HG03280 (cell line): ENCODE measurements around the gene SPHK1.
"Not testable (repeated sequence)": the region's sequence is repeated elsewhere in the genome, so short reads cannot be mapped to it uniquely, and the experiment has no call there.

Experiments
- ATAC-seq: cut with Tn5 transposase; IDR thresholded peaks from one replicate; pipeline ENCODE4 v1.9.1; 2021; ENCODE audit warnings: mild to moderate bottlenecking, moderate library complexity; ENCODE audit not compliant: unreplicated experiment

SPHK1 gene, protein sequence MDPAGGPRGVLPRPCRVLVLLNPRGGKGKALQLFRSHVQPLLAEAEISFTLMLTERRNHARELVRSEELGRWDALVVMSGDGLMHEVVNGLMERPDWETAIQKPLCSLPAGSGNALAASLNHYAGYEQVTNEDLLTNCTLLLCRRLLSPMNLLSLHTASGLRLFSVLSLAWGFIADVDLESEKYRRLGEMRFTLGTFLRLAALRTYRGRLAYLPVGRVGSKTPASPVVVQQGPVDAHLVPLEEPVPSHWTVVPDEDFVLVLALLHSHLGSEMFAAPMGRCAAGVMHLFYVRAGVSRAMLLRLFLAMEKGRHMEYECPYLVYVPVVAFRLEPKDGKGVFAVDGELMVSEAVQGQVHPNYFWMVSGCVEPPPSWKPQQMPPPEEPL

GRCh38 chr17:76384222-76384986 is at the start of gene SPHK1:
TSS of gene SPHK1 (plus strand) at chr17:76384609. CDS start at chr17:76385645, 1,036 bp downstream.
- peak; percentile 67 for ATAC-seq

- ATAC-seq, result no peak
Measured at GRCh38 chr17:76335716-76336381, 48.6 kb upstream of the SPHK1 start.

DNA sequence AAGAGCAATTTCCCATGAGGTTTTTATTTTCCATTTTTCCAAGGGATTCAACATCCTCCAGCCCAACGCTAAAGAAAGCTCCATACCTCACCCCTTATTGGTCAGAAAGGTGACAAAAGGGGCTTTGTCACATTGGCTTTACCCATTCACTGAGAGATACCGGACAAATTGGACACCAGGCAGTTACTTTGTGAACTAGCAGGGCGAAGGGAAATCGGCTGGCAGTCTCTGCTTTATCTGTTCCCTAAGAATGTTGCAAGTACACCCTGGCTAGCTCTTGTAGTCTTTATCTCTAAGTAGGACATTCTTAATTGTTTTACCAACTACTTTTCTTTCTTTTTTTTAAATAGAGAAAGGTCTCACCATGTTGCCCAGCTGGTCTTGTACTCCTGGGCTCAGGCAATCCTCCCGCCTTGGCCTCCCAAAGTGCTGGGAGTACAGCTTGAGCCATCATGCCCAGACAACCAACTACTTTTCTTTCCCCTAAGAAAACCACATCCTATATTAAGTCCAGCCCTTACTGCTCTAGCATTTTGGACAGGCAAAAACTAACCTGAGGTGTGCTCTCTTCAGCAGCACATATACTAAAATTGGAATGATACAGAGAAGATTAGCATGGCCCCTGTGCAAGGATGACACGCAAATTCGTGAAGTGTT is 47.5 kb upstream of the SPHK1 start:
- no peak for ATAC-seq

GRCh38 chr17:76337413-76337777 is 47.0 kb upstream of the SPHK1 start:
- no peak for ATAC-seq

- ATAC-seq, result no peak
Measured at GRCh38 chr17:76341301-76341700, 43.1 kb upstream of the SPHK1 start.

- no peak for ATAC-seq
Measured at GRCh38 chr17:76343106-76343505, 41.3 kb upstream of the SPHK1 start.

DNA sequence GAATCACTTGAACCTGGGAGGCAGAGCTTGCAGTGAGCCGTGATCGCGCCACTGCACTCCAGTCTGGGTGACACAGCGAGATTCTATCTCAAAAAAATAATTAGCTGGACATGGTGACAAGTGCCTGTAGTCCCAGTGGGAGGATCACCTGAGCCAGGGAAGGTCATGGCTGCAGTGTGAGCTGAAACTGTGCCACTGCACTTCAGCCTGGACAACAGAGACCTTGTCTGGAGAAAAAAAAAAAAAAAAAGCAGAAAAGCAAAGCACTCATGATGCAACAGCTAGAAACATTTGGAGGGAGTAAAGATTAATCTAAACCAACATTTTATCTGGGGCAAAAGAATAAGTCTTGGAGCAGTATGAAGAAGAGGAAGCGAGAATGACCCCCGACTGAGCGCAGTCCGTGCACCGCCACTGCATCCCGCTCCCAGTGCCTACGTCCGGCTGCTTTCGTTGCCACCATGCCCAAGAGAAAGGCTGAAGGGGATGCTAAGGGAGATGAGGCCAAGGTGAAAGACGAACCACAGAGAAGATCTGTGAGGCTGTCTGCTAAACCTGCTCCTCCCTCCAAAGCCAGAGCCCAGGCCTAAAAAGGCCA is 38.9 kb upstream of the SPHK1 start:
- ATAC-seq, result no peak

DNA sequence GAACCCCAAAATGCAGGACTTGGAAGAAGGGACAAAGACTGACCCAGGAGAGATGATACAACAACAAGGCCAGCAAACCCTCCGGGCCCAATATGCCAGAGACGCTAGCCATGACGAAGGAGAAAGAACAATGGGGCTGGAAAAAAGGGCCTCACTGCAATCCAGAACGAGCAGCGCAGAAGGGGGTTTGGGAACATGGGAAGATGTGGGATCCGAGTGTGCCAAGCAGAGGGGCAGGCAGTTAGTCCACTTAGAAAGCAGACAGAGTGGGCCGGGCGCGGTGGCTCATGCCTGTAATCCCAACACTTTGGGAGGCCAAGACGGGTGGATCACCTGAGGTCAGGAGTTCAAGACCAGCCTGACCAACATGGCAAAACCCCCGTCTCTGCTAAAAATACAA is 37.5 kb upstream of the SPHK1 start:
- not testable (repeated sequence) for ATAC-seq

DNA sequence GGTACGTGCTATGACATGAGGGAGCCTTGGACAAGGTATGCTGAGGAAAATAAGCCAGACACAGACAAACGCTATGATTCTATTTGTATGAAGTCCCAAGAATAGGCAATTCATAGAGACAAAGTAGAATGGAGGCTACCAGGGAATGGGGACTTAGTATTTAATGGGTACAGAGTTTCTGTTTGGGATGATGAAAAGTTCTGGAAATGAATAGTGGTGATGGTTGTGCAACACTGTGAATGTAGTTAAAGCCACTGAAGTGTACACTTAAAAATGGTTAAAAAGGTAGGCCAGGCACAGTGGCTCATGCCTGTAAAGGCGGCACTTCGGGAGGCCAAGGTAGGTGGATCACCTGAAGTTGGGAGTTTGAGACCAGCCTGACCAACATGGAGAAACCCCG is 33.9 kb upstream of the SPHK1 start:
- ATAC-seq, result no peak

DNA sequence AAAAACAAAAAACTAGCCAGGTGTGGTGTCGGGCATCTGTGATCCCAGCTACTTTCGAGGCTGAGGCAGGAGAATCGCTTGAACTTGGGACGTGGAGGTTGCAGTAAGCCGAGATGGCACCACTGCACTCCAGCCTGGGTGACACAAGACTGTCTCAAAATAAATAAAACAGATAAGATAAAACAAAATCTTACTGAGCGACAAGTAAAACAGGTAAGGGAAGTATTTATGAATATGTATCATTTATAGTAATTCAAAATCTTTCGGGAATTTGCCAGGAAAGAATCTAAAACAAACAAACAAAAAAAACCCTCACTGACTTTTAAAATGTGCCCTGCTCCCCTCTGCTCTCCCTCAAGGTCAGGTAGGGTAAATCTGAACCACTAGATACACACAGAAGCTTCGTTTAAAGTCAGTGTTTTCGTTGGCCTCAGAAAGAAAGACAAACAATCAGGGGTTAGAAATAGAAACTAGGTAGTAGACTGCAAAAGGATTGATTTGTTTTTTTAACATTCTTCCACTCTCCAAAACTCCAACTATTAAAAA is 32.8 kb upstream of the SPHK1 start:
- ATAC-seq, result no peak

GRCh38 chr17:76353004-76353598 is 31.3 kb upstream of the SPHK1 start:
- ATAC-seq, result peak; percentile 4

DNA sequence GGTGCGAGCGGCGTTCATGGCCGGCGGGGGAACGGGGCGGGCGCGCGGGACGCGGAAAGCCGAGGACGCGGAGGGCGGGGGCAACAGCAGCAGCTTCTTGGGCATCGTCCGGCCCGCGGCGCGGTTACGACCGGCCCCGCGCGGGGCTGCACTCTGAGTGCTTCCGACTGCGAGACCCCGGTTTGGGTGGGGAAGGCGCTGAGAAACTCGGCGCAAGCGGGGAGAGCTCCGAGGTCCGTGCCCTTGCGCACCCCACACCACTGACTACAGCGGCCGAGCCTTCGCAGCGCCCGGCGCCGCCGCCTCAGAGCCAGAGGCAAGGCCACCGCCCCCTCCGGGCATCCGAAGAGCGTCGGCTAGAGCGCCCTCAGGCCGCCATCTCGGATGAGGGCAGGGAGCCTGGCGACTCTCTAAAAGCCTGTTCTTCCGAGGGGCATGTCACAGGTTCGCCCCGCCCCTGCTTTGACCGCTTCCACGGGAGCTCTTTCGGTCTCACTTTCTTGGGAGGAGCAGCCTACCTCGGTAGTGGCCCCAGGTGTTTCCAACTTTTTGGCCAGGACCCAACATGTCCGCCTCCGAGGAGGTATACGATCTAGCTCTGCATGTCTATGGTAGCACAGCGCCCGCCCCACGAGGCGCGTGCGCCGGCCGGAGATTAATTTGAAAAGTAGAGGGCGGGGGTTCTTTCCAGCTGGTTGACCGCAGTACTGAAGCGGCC is 30.7 kb upstream of the SPHK1 start, which contains the start of gene PRPSAP1:
Gene PRPSAP1 (minus strand): TSS at position 318 of the 718 bp plus-strand sequence. CDS start 213 bp downstream, at position 105.
- peak; percentile 87 for ATAC-seq

GRCh38 chr17:76354317-76354729 is 30.1 kb upstream of the SPHK1 start:
- no peak for ATAC-seq

- no peak for ATAC-seq
Measured at GRCh38 chr17:76354747-76355310, 29.6 kb upstream of the SPHK1 start.

- ATAC-seq, result no peak
Measured at GRCh38 chr17:76356803-76357456, 27.5 kb upstream of the SPHK1 start.

DNA sequence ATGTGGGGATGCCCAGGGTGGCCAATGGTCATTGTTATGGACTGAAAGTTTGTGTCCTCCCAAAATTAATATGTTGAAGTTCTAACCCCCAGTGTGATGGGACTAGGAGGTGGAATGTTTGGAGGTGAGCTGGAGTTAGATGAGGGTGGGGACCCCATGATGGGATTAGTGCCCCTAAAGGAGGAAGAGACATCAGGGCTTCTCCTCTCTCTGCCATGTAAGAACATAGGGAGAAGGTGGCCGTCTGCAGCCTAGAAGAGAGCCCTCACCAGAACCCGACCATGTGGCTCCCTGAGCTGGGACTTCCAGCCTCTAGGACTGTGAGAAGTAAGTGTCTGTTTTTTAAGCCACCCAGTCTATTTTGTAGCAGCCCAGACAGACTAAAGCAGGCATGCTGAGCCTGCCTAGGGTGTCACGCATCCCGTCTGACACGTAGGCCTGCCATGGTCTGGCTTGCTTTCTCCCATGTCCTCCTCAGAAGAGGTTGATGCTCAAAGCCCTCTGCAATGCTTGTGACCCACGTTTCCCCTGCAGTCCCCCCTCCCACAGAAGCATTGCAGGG is 26.7 kb upstream of the SPHK1 start:
- ATAC-seq, result no peak

DNA sequence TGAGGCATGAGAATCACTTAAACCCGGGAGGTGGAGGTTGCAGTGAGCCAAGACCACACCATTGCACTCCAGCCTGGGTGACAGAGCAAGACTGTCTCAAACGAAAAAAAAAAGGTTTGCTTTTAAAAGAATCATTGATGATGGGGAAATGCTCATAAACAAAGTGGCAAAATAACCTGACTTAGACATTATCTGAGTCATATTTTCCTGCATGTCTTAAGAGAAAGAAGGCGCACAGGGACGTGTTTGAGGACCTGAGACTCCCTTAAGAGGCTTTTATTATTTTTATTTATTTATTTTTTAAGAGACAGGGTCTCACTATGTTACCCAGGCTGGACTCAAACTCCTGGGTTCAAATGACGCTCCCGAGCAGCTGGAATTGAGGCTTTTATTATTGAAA is 25.0 kb upstream of the SPHK1 start:
- no peak for ATAC-seq

GRCh38 chr17:76359776-76360175 is 24.6 kb upstream of the SPHK1 start:
- not testable (repeated sequence) for ATAC-seq
